Gastrocnemius medialis (tissue), 4 donors: ENCODE measurements around the gene PLXNA1.

Source experiments
- CTCF ChIP-seq, 5 experiments: fragments of 450-650 bp in 3 of 5; fragments of 200-600 bp in 2 of 5; sonication (generic) in 2 of 5; IDR thresholded peaks in 4 of 5; conservative IDR thresholded peaks in 1 of 5; 1 replicate in 4 of 5; 2 replicates in 1 of 5; pipeline ENCODE4 v1.5.1; 2016 to 2019; ENCODE audit warnings: antibody characterized with exemption in 5 of 5, mild to moderate bottlenecking in 3 of 5, moderate library complexity in 3 of 5
- POLR2A ChIP-seq, 2 donors: fragments of 450-650 bp; IDR thresholded peaks; one replicate each; pipeline ENCODE4 v1.6.1; 2017; ENCODE audit warnings: antibody characterized with exemption in 2 of 2, mild to moderate bottlenecking in 2 of 2, moderate library complexity in 2 of 2

- TF ChIP-seq CTCF (IDR thresholded peaks at IDR 0.05 in 4 of 5, conservative IDR thresholded peaks at IDR 0.05 in 1 of 5) = no peak
- TF ChIP-seq POLR2A (IDR thresholded peaks at IDR 0.05) = no peak
Measured at GRCh38 chr3:127020543-127020942, 37.6 kb downstream of the PLXNA1 start.
